Measurements from ENCODE around the gene PTH2R.
"Not testable (repeated sequence)": the region's sequence is repeated elsewhere in the genome, so short reads cannot be mapped to it uniquely, and the experiment has no call there.

The PTH2R gene

GRCh38 chr2:208482453-208483015 is 75.9 kb downstream of the PTH2R start:
- DNase-seq (ENCODE audit: low read depth in 2 of 2), result not testable (repeated sequence)

GRCh38 chr2:208485390-208485789 is 78.8 kb downstream of the PTH2R start:
- no peak for DNase-seq (ENCODE audit: low read depth in 2 of 2)

GRCh38 chr2:208488686-208489564 is 82.3 kb downstream of the PTH2R start:
- DNase-seq (ENCODE audit: low read depth in 2 of 2), result no peak

GRCh38 chr2:208489687-208490086 is 83.1 kb downstream of the PTH2R start:
- DNase-seq (ENCODE audit: low read depth in 2 of 2), result no peak

GRCh38 chr2:208490492-208490891 is 83.9 kb downstream of the PTH2R start:
- no peak for DNase-seq (ENCODE audit: low read depth in 2 of 2)

GRCh38 chr2:208491641-208492040 is 85.0 kb downstream of the PTH2R start:
- DNase-seq (ENCODE audit: low read depth in 2 of 2), result no peak

- no peak for DNase-seq (ENCODE audit: low read depth in 2 of 2)
These were observed 85.5 kb downstream of the PTH2R start for GRCh38 chr2:208492069-208492468.

- no peak for DNase-seq (ENCODE audit: low read depth in 2 of 2)
These were observed 86.6 kb downstream of the PTH2R start for GRCh38 chr2:208493186-208493585.

GRCh38 chr2:208496129-208496528 is 89.5 kb downstream of the PTH2R start:
- DNase-seq (ENCODE audit: low read depth in 2 of 2), result no peak

GRCh38 chr2:208501206-208501605 is 94.6 kb downstream of the PTH2R start:
- no peak for DNase-seq (ENCODE audit: low read depth in 2 of 2)

GRCh38 chr2:208502288-208502687 is 95.7 kb downstream of the PTH2R start:
- DNase-seq (ENCODE audit: low read depth in 2 of 2), result no peak

- DNase-seq (ENCODE audit: low read depth in 2 of 2), result not testable (repeated sequence)
These were observed 98.8 kb downstream of the PTH2R start for GRCh38 chr2:208505365-208505764.

- DNase-seq (ENCODE audit: low read depth in 2 of 2), result no peak
These were observed 103.0 kb downstream of the PTH2R start for GRCh38 chr2:208509586-208509985.

GRCh38 chr2:208511016-208511415 is 104.4 kb downstream of the PTH2R start:
- DNase-seq (ENCODE audit: low read depth in 2 of 2), result no peak

GRCh38 chr2:208511573-208511972 is 105.0 kb downstream of the PTH2R start:
- DNase-seq (ENCODE audit: low read depth in 2 of 2), result no peak

- no peak for DNase-seq (ENCODE audit: low read depth in 2 of 2)
These were observed 108.5 kb downstream of the PTH2R start for GRCh38 chr2:208515099-208515498.

- not testable (repeated sequence) for DNase-seq (ENCODE audit: low read depth in 2 of 2)
These were observed 116.5 kb downstream of the PTH2R start for GRCh38 chr2:208523069-208523468.

- DNase-seq (ENCODE audit: low read depth in 2 of 2), result not testable (repeated sequence)
These were observed 118.6 kb downstream of the PTH2R start for GRCh38 chr2:208525165-208525564.

GRCh38 chr2:208529796-208530195 is 123.2 kb downstream of the PTH2R start:
- DNase-seq (ENCODE audit: low read depth in 2 of 2), result no peak

GRCh38 chr2:208531361-208531760 is 124.8 kb downstream of the PTH2R start:
- DNase-seq (ENCODE audit: low read depth in 2 of 2), result no peak

- DNase-seq (ENCODE audit: low read depth in 2 of 2), result not testable (repeated sequence)
These were observed 129.0 kb downstream of the PTH2R start for GRCh38 chr2:208535578-208535977.

GRCh38 chr2:208541461-208541988 is 134.9 kb downstream of the PTH2R start:
- DNase-seq (ENCODE audit: low read depth in 2 of 2), result no peak

GRCh38 chr2:208541989-208542464 is 135.4 kb downstream of the PTH2R start:
- DNase-seq (ENCODE audit: low read depth in 2 of 2), result no peak
